HL-60 (cell line): ENCODE measurements around the gene RAE1.

Source experiments
- DNase-seq, 2 experiments: peaks; one replicate each; pipeline ENCODE4 v3.0.0-alpha.2; 2010 to 2020; ENCODE audit warnings: low read depth in 1 of 2, low spot score in 1 of 2
- H3K27ac ChIP-seq: fragments of 250-450 bp; sonication (Bioruptor Pico); replicated peaks from 2 replicates; pipeline ENCODE4 v1.5.1; 2020; ENCODE audit warnings: mild to moderate bottlenecking, moderate library complexity
- H3K27me3 ChIP-seq: fragments of 250-450 bp; sonication (Bioruptor Pico); 2 replicates; pipeline ENCODE4 v1.5.1; 2021; ENCODE audit warnings: mild to moderate bottlenecking, moderate library complexity; ENCODE audit not compliant: insufficient read depth, poor library complexity, severe bottlenecking
- H3K4me3 ChIP-seq: replicated peaks from 2 replicates; pipeline ENCODE4 v1.5.1; 2011; ENCODE audit warnings: mild to moderate bottlenecking, control low read depth, low read length; ENCODE audit not compliant: insufficient read depth
- CTCF ChIP-seq: IDR thresholded peaks from one replicate; pipeline ENCODE4 v1.5.1; 2011; ENCODE audit warnings: low read length, control low read depth, inconsistent platforms; ENCODE audit not compliant: insufficient read depth
- GABPA ChIP-seq: IDR thresholded peaks from 2 replicates; pipeline ENCODE4 v1.6.1; 2012; ENCODE audit warnings: low read depth
- POLR2AphosphoS5 ChIP-seq: IDR thresholded peaks from 2 replicates; pipeline ENCODE4 v1.6.1; 2012; ENCODE audit warnings: low read depth
- REST ChIP-seq: IDR thresholded peaks from 2 replicates; pipeline ENCODE4 v1.6.1; 2012; ENCODE audit warnings: low read depth; ENCODE audit not compliant: insufficient replicate concordance
- SPI1 ChIP-seq: IDR thresholded peaks from 2 replicates; pipeline ENCODE4 v1.6.1; 2012; ENCODE audit warnings: low read depth, mild to moderate bottlenecking, borderline replicate concordance

Gene RAE1

GRCh38 chr20:57379263-57379647, 28.2 kb downstream of the RAE1 start:
- no peak for DNase-seq
- H3K27me3 ChIP-seq = no peaks in the 10 kb centered on the region
- no peak overlapping the region for H3K4me3 ChIP-seq
- no peak overlapping the region for H3K27ac ChIP-seq
- no peak for TF ChIP-seq REST
- TF ChIP-seq POLR2AphosphoS5 = no peak
- no peak for TF ChIP-seq GABPA
- TF ChIP-seq CTCF = no peak
- TF ChIP-seq SPI1 = no peak

GRCh38 chr20:57380081-57380750, 29.2 kb downstream of the RAE1 start:
- H3K4me3 ChIP-seq = no peak overlapping the region
- no peak overlapping the region for H3K27ac ChIP-seq
- H3K27me3 ChIP-seq = no peaks in the 10 kb centered on the region
- TF ChIP-seq GABPA (no peak), CTCF (no peak), POLR2AphosphoS5 (no peak), SPI1 (no peak), REST (no peak)
- no peak for DNase-seq

GRCh38 chr20:57381596-57382503, 30.8 kb downstream of the RAE1 start:
- no peak overlapping the region for H3K4me3 ChIP-seq
- peak in 1 of 2 experiments; percentile 84 for DNase-seq
- no peak overlapping the region for H3K27ac ChIP-seq
- no peak for TF ChIP-seq POLR2AphosphoS5
- peak; percentile 81 for TF ChIP-seq CTCF
- TF ChIP-seq SPI1 = no peak
- no peak for TF ChIP-seq REST
- H3K27me3 ChIP-seq = no peaks in the 10 kb centered on the region
